ENCODE data around the gene LEMD1.

GRCh38 chr1:205392650-205393049 is 29.2 kb downstream of the LEMD1 start:
- TF ChIP-seq CTCF (IDR thresholded peaks at IDR 0.05) (no peak), EP300 (IDR thresholded peaks at IDR 0.05) (no peak), POLR2A (IDR thresholded peaks at IDR 0.05) (no peak)
